ENCODE measurements around the gene NT5C1A.

The NT5C1A gene

DNA sequence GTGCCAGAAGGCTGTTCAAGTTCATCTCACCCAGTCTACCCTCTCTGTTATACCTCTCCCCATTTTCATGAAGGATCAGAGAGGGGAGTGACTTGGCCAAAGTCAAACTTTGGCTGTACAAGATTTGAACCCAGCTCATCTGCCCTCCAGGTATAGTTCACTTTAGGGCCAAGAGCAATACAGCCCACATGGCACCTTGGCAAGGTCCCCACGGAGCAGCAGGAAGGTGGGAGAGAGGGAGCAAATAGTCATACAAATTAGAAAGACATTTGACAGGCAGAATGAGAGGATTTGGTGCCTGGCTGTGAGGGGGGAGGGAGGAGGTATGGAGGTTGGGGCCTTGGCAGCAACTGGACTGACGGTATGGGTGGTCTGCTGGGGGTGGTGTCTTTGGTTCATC lies 18.3 kb upstream of the NT5C1A start:
- TF ChIP-seq, protein P1, sequence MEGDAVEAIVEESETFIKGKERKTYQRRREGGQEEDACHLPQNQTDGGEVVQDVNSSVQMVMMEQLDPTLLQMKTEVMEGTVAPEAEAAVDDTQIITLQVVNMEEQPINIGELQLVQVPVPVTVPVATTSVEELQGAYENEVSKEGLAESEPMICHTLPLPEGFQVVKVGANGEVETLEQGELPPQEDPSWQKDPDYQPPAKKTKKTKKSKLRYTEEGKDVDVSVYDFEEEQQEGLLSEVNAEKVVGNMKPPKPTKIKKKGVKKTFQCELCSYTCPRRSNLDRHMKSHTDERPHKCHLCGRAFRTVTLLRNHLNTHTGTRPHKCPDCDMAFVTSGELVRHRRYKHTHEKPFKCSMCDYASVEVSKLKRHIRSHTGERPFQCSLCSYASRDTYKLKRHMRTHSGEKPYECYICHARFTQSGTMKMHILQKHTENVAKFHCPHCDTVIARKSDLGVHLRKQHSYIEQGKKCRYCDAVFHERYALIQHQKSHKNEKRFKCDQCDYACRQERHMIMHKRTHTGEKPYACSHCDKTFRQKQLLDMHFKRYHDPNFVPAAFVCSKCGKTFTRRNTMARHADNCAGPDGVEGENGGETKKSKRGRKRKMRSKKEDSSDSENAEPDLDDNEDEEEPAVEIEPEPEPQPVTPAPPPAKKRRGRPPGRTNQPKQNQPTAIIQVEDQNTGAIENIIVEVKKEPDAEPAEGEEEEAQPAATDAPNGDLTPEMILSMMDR (conservative IDR thresholded peaks at IDR 0.05; ENCODE audit: low read length) = no peak
- no peak overlapping the region for H3K4me3 ChIP-seq (ENCODE audit: low read length)
- no peak for DNase-seq (ENCODE audit: low read depth)

GRCh38 chr1:39689635-39690034 lies 17.7 kb upstream of the NT5C1A start:
- DNase-seq (ENCODE audit: low read depth) = no peak
- TF ChIP-seq, protein P1 (conservative IDR thresholded peaks at IDR 0.05; ENCODE audit: low read length) = no peak
- H3K4me3 ChIP-seq (ENCODE audit: low read length) = no peak overlapping the region

DNA sequence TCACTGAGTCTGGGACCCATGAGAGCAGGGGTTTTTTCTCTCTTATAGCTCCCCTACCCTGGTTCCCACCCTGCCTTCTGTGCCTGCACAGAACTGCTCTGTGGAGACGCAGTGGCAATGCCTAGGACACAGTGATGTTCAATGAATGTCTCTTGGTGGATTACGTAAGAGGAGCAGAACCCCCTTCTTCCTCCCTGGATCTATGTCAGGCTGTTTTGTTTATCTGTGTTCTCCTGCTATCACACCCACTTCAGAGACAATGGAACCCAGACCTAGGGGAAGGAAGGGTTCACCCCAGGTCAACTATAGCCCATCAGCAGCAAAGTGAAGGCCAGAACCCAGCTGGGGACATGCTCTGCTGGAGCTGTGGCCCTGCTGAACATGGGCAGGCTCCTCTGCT lies 17.3 kb upstream of the NT5C1A start:
- TF ChIP-seq, protein P1 (conservative IDR thresholded peaks at IDR 0.05; ENCODE audit: low read length) = no peak
- no peak for DNase-seq (ENCODE audit: low read depth)
- no peak overlapping the region for H3K4me3 ChIP-seq (ENCODE audit: low read length)

GRCh38 chr1:39688706-39689105 lies 16.8 kb upstream of the NT5C1A start:
- TF ChIP-seq, protein P1 (conservative IDR thresholded peaks at IDR 0.05; ENCODE audit: low read length) = no peak

GRCh38 chr1:39687243-39687642 lies 15.3 kb upstream of the NT5C1A start:
- TF ChIP-seq, protein P1 (conservative IDR thresholded peaks at IDR 0.05; ENCODE audit: low read length) = no peak
- H3K4me3 ChIP-seq (ENCODE audit: low read length) = no peak overlapping the region
- no peak for DNase-seq (ENCODE audit: low read depth)

More at GRCh38 chr1:39688706-39689105, 16.8 kb upstream of the NT5C1A start:
- DNase-seq (ENCODE audit: low read depth) = no peak
- H3K4me3 ChIP-seq (ENCODE audit: low read length) = no peak overlapping the region

GRCh38 chr1:39685071-39685470 lies 13.2 kb upstream of the NT5C1A start:
- H3K4me3 ChIP-seq (ENCODE audit: low read length) = no peak overlapping the region
- no peak for DNase-seq (ENCODE audit: low read depth)
- TF ChIP-seq, protein P1 (conservative IDR thresholded peaks at IDR 0.05; ENCODE audit: low read length) = no peak

DNA sequence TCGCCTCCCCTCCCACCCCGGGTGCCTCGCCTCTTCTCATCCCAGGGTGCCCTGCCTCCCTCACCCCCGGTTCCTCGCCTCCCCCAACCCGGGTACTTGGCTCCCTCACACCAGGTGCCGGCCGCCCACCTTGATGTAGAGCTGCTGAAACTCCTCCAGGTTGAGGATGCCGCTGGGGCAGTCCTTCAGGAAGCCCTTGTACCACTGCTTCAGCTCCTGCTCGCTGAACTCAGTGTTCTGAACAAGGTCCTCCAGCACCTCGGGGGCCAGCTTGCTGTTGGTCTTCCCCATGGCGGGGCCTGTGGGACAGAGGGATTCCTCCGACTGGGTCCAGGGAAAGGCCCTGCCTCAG lies 12.4 kb upstream of the NT5C1A start:
- no peak overlapping the region for H3K4me3 ChIP-seq (ENCODE audit: low read length)
- TF ChIP-seq, protein P1 (conservative IDR thresholded peaks at IDR 0.05; ENCODE audit: low read length) = no peak
- no peak for DNase-seq (ENCODE audit: low read depth)
